DMS153 (cell line): Measurements from ENCODE around the gene IRAK1.

Experiments
- DNase-seq: peaks from one replicate; lab custom pipeline; 2025; lab: John Stamatoyannopoulos, UW

IRAK1 gene

GRCh38 chrX:154040307-154040756, 20.6 kb upstream of the IRAK1 start:
- DNase-seq: no peak

GRCh38 chrX:154039577-154039976, 19.9 kb upstream of the IRAK1 start:
- no peak for DNase-seq

GRCh38 chrX:154038656-154039055, 19.0 kb upstream of the IRAK1 start:
- DNase-seq: no peak

- DNase-seq: no peak
These were observed 18.1 kb upstream of the IRAK1 start for GRCh38 chrX:154037754-154038153.

GRCh38 chrX:154036513-154036912, 16.8 kb upstream of the IRAK1 start:
- no peak for DNase-seq

- no peak for DNase-seq
These were observed 14.1 kb upstream of the IRAK1 start for GRCh38 chrX:154033848-154034247.

GRCh38 chrX:154032653-154033052, 13.0 kb upstream of the IRAK1 start:
- no peak for DNase-seq

- DNase-seq: no peak
These were observed 12.5 kb upstream of the IRAK1 start for GRCh38 chrX:154032160-154032559.

GRCh38 chrX:154030715-154031305, 11.1 kb upstream of the IRAK1 start:
- no peak for DNase-seq

GRCh38 chrX:154030266-154030665, 10.6 kb upstream of the IRAK1 start:
- DNase-seq: no peak

GRCh38 chrX:154029439-154029838, 9.7 kb upstream of the IRAK1 start:
- DNase-seq: no peak

GRCh38 chrX:154028502-154029184, 8.9 kb upstream of the IRAK1 start:
- no peak for DNase-seq

GRCh38 chrX:154027986-154028385, 8.3 kb upstream of the IRAK1 start:
- DNase-seq: no peak

GRCh38 chrX:154027022-154027402, 7.3 kb upstream of the IRAK1 start:
- DNase-seq: no peak

GRCh38 chrX:154026136-154027021, 6.7 kb upstream of the IRAK1 start:
- DNase-seq: no peak

GRCh38 chrX:154025230-154025629, 5.5 kb upstream of the IRAK1 start:
- DNase-seq: no peak

- DNase-seq: no peak
These were observed 4.6 kb upstream of the IRAK1 start for GRCh38 chrX:154024271-154024670.

GRCh38 chrX:154023276-154024000, 3.7 kb upstream of the IRAK1 start:
- no peak for DNase-seq

GRCh38 chrX:154022108-154022507, 2.4 kb upstream of the IRAK1 start:
- DNase-seq: no peak

- no peak for DNase-seq
These were observed 1.5 kb upstream of the IRAK1 start for GRCh38 chrX:154021131-154021611.

- DNase-seq: no peak
These were observed 924 bp upstream of the IRAK1 start for GRCh38 chrX:154020536-154021115.
